Endothelial cell of umbilical vein (primary cell): ENCODE data around the gene DNAJC22. TPM values are rescaled to one million over a fixed set of nuclear protein-coding genes. Genes with fewer than 3 reads are reported as not detected.

ENCODE experiments used
- BruUV-seq: library from RNA; stranded (reverse); fragments of 400-500 nt; replicated peaks from 2 replicates; lab custom pipeline; 2021; lab: Mats Ljungman, UMichigan
- CTCF ChIA-PET: fragments of 300-600, 350-600 bp; sonication (Branson Sonifier 250); formaldehyde crosslinking; loops from one replicate; lab custom pipeline; 2021; ENCODE audit warnings: antibody characterized with exemption, inconsistent platforms; lab: Charles Lee
- POLR2A ChIA-PET: fragments of 300-600, 350-600 bp; sonication (Branson Sonifier 250); formaldehyde crosslinking; loops from one replicate; lab custom pipeline; 2021; ENCODE audit warnings: antibody characterized with exemption, inconsistent platforms; lab: Charles Lee
- DNase-seq: peaks from one replicate; pipeline ENCODE4 v3.0.0-alpha.2; 2011; ENCODE audit warnings: low read depth, low spot score
- FAIRE-seq: peaks from 2 replicates; lab custom pipeline; 2011; peaks lifted over from hg19 to GRCh38; lab: Jason Lieb, UNC
- H2AFZ ChIP-seq: 2 replicates; pipeline ENCODE4 v1.6.0; 2012; ENCODE audit warnings: low read depth, low read length, control low read depth, inconsistent platforms
- H3K27ac ChIP-seq: 2 replicates; pipeline ENCODE4 v1.5.1; 2011; ENCODE audit warnings: low read depth, mild to moderate bottlenecking, control low read depth, low read length, moderate library complexity; ENCODE audit not compliant: insufficient read depth
- H3K27me3 ChIP-seq, 2 experiments: 2 replicates each; pipeline versions ENCODE4 v1.6.0 to v1.6.1; 2011; ENCODE audit warnings: low read length in 2 of 2, mixed read lengths in 1 of 2; ENCODE audit not compliant: control insufficient read depth in 2 of 2, insufficient read depth in 2 of 2
- H3K36me3 ChIP-seq, 2 experiments: 2 replicates in 1 of 2; 3 replicates in 1 of 2; pipeline ENCODE4 v1.5.1; 2011; ENCODE audit warnings: low read length in 2 of 2, mild to moderate bottlenecking in 1 of 2, moderate library complexity in 1 of 2; ENCODE audit not compliant: control insufficient read depth in 2 of 2, insufficient read depth in 2 of 2; ENCODE audit errors: extremely low read depth in 1 of 2
- H3K4me1 ChIP-seq: 3 replicates; pipeline ENCODE4 v1.5.1; 2011; ENCODE audit warnings: mild to moderate bottlenecking, low read length; ENCODE audit not compliant: control insufficient read depth, insufficient read depth; ENCODE audit errors: extremely low read depth
- H3K4me2 ChIP-seq: 2 replicates; pipeline ENCODE4 v1.6.1; 2011; ENCODE audit warnings: low read length, control low read depth, mixed read lengths; ENCODE audit not compliant: insufficient read depth
- H3K4me3 ChIP-seq, 3 experiments: fragments of 200-600 bp in 1 of 3; sonication (generic), shearing (Covaris generic) in 1 of 3; replicated peaks in 1 of 3; 2 replicates each; pipeline ENCODE4 v1.5.1; 2011 to 2016; ENCODE audit warnings: control low read depth in 3 of 3, low read length in 3 of 3, mild to moderate bottlenecking in 2 of 3, inconsistent platforms in 1 of 3, low read depth in 1 of 3, moderate library complexity in 1 of 3; ENCODE audit not compliant: insufficient read depth in 1 of 3
- H3K79me2 ChIP-seq: 2 replicates; pipeline ENCODE4 v1.6.0; 2012; ENCODE audit warnings: low read length, inconsistent platforms; ENCODE audit not compliant: control insufficient read depth, insufficient read depth
- H3K9ac ChIP-seq: replicated peaks from 2 replicates; pipeline ENCODE3; 2011; ENCODE audit warnings: low read length, control low read depth; ENCODE audit not compliant: insufficient read depth; ENCODE audit errors: extremely low read depth
- H3K9me1 ChIP-seq: replicated peaks from 3 replicates; pipeline ENCODE4 v1.6.0; 2011; ENCODE audit warnings: mild to moderate bottlenecking, low read length; ENCODE audit not compliant: control insufficient read depth, insufficient read depth; ENCODE audit errors: extremely low read depth
- H3K9me3 ChIP-seq: replicated peaks from 2 replicates; pipeline ENCODE4 v1.5.1; 2012; ENCODE audit warnings: low read length, inconsistent platforms; ENCODE audit not compliant: control insufficient read depth, insufficient read depth
- H4K20me1 ChIP-seq: replicated peaks from 2 replicates; pipeline ENCODE3; 2011; ENCODE audit warnings: mild to moderate bottlenecking, low read length; ENCODE audit not compliant: control insufficient read depth, insufficient read depth; ENCODE audit errors: extremely low read depth
- EZH2 ChIP-seq: IDR thresholded peaks from 2 replicates; pipeline ENCODE4 v1.6.1; 2012; ENCODE audit warnings: borderline replicate concordance, low read depth, mild to moderate bottlenecking, moderate library complexity, low read length, inconsistent platforms; ENCODE audit not compliant: severe bottlenecking
- FOS ChIP-seq: IDR thresholded peaks from 2 replicates; pipeline ENCODE4 v1.6.1; 2011; ENCODE audit warnings: mild to moderate bottlenecking, low read length, moderate library complexity, borderline replicate concordance; ENCODE audit not compliant: insufficient read depth
- GATA2 ChIP-seq: IDR thresholded peaks from 2 replicates; pipeline ENCODE4 v1.7.0; 2011; ENCODE audit warnings: low read depth, mild to moderate bottlenecking, moderate library complexity, mixed read lengths, low read length; ENCODE audit not compliant: insufficient read length, insufficient read depth
- JUN ChIP-seq: IDR thresholded peaks from 2 replicates; pipeline ENCODE4 v1.6.1; 2011; ENCODE audit warnings: borderline replicate concordance, low read depth; ENCODE audit not compliant: insufficient read length, insufficient read depth
- MYC ChIP-seq: IDR thresholded peaks from one replicate; pipeline ENCODE4 v1.6.1; 2011; ENCODE audit warnings: mild to moderate bottlenecking, low read depth, low read length
- POLR2A ChIP-seq: IDR thresholded peaks from 2 replicates; pipeline ENCODE4 v1.6.1; 2012; ENCODE audit warnings: low read depth, mild to moderate bottlenecking, control low read depth, low read length
- POLR2AphosphoS5 ChIP-seq: IDR thresholded peaks from 2 replicates; pipeline ENCODE4 v1.6.1; 2012; ENCODE audit warnings: low read depth, mild to moderate bottlenecking, control low read depth, low read length, moderate library complexity; ENCODE audit not compliant: insufficient read depth
- dilution Hi-C: fragments of 300-500 bp; cut with MboI; formaldehyde crosslinking; loops from one replicate; pipeline ENCODE4 v1.15.0; 2019; ENCODE audit warnings: low sequenced_read_pairs; ENCODE audit not compliant: extremely low pct_ligation_motif_present
- intact Hi-C: fragments of 100-400 bp; cut with micrococcal nuclease; formaldehyde crosslinking; loops from one replicate; pipeline ENCODE4 v1.10.0; 2022
- polyA plus RNA-seq, 4 experiments: library from polyadenylated mRNA; depleted of rRNA in 3 of 4; stranded (reverse) in 3 of 4; unstranded in 1 of 4; fragments of >200 nt; gene quantifications; 2 replicates each; pipeline versions ENCODE4 v1.2.1 to v1.2.3, GENCODE V29; 2011 to 2012; ENCODE audit warnings: missing spikeins in 1 of 4
- total RNA-seq: library from RNA; stranded (reverse); gene quantifications from 2 replicates; pipeline ENCODE4 v1.2.3, GENCODE V29; 2021
- TF ChIP-seq, protein P1 (sequence below): IDR thresholded peaks from 2 replicates; pipeline ENCODE4 v1.6.1; 2011; ENCODE audit not compliant: insufficient read depth, insufficient read length
- TF ChIP-seq, protein P2 (sequence below), 2 donors: IDR thresholded peaks; 1 replicate in 1 of 2; 2 replicates in 1 of 2; pipeline ENCODE4 v1.5.1; 2011; ENCODE audit warnings: low read length in 2 of 2, mild to moderate bottlenecking in 2 of 2, moderate library complexity in 2 of 2, control low read depth in 1 of 2, inconsistent platforms in 1 of 2, low read depth in 1 of 2; ENCODE audit not compliant: insufficient read depth in 1 of 2; ENCODE audit errors: extremely low read depth in 1 of 2

The DNAJC22 gene
- total and polyA plus RNA-seq, 2 donors (not counting 3 experiments of a cell fraction or from before 2014, with no cell fraction given), result 1.3 to 1.4 TPM

DNA sequence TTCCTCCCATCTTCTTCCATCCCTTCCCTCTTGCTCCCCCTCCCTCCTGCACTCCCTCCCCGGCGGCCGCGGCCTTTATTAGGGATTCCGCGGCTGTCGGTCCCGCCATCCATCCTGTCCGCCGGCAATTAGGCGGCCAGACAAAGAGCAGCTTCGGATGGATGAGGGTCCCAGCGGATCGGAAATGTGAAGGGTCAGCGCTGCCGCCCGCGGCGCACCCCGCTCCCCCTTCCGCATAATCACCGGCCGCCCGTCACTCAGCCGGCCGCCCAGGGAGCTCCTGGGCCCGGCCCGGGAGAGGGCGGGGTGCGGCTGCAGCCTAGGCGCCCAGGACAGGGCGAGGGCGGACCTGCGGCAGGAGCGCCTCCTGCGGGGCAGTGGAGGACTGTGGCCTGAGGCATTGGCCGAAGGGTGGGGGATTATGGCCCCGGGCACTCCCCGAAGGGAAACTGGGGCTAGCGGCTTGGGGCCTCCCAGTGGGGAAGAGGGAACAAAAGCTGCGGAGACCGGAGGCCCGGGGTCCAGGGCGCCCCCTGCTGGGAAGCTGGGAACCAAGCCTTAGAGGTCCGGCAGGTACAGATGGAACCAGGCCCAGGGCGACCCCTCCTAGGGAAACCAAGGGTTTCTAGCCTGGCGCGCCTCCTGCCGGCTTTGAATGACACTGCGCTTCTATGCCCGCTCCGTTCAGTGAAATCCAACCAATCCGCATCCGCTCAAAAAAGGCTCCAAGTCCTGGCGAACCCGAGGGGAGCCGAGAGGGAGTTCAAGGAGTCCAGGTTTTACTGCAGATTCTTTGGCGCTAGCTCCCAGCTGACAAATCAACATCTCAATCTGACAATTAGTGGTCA, 4.4 kb upstream of the DNAJC22 start:
- intact Hi-C loops, result loop anchor here (1.0 to 10.0 kb wide), 3 partner anchors 19 to 403 kb away; partner anchors contain the start of genes TMBIM6 and TROAP
- FAIRE-seq (peak; percentile 93), DNase-seq (peak; percentile 76)
- Histone ChIP-seq H3K9me3 (no peaks in the 10 kb centered on the region), H3K79me2 (no peaks in the 10 kb centered on the region), H3K27me3 (peaks cover 50 to 71% of the 10 kb centered on the region in 2 experiments), H3K9me1 (no peaks in the 10 kb centered on the region), H4K20me1 (no peaks in the 10 kb centered on the region), H3K4me3 (peak overlapping the region in 2 of 3 experiments; percentile 24 to 25), H3K9ac (no peak overlapping the region), H3K36me3 (no peaks in the 10 kb centered on the region), H3K4me1 (peaks cover 31% of the 10 kb centered on the region), H3K27ac (no peak overlapping the region), H2AFZ (peak overlapping the region; percentile 52), H3K4me2 (peak overlapping the region; percentile 59)
- BruUV-seq, result no TSS peak
- ChIA-PET POLR2A (interaction anchor here (0.6 to 1.9 kb wide), 3 partner anchors 19 to 203 kb away, joined by 4 to 9 read pairs (median 7); partner anchors contain the start of gene TROAP), CTCF (interaction anchor here (0.6 to 3.8 kb wide), 34 partner anchors 9 to 282 kb away, joined by 3 to 105 read pairs (median 6); partner anchors contain the start of genes PRPH, SPATS2 and TROAP)
- TF ChIP-seq EZH2 (peak; percentile 89), FOS (no peak), GATA2 (no peak), POLR2A (no peak), POLR2AphosphoS5 (peak; percentile 40), MYC (no peak), JUN (no peak)
- TF ChIP-seq, protein P1, sequence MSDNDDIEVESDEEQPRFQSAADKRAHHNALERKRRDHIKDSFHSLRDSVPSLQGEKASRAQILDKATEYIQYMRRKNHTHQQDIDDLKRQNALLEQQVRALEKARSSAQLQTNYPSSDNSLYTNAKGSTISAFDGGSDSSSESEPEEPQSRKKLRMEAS, result no peak
- TF ChIP-seq, protein P2, sequence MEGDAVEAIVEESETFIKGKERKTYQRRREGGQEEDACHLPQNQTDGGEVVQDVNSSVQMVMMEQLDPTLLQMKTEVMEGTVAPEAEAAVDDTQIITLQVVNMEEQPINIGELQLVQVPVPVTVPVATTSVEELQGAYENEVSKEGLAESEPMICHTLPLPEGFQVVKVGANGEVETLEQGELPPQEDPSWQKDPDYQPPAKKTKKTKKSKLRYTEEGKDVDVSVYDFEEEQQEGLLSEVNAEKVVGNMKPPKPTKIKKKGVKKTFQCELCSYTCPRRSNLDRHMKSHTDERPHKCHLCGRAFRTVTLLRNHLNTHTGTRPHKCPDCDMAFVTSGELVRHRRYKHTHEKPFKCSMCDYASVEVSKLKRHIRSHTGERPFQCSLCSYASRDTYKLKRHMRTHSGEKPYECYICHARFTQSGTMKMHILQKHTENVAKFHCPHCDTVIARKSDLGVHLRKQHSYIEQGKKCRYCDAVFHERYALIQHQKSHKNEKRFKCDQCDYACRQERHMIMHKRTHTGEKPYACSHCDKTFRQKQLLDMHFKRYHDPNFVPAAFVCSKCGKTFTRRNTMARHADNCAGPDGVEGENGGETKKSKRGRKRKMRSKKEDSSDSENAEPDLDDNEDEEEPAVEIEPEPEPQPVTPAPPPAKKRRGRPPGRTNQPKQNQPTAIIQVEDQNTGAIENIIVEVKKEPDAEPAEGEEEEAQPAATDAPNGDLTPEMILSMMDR (IDR thresholded peaks at IDR 0.05; ENCODE audit: extremely low read depth in 1 of 2, insufficient read depth in 1 of 2, low read depth in 1 of 2, low read length in 2 of 2), result peak; percentile 92 to 94
- dilution Hi-C loops, result no loop called here
